DMS 273 treated with DMSO at 0.1 percent for 48 hours (cell line): ENCODE results near the gene TEDC1.
"Not testable (repeated sequence)": the region's sequence is repeated elsewhere in the genome, so short reads cannot be mapped to it uniquely, and the experiment has no call there.

Experiments
- DNase-seq: peaks from one replicate; lab custom pipeline; 2025; lab: John Stamatoyannopoulos, UW

The TEDC1 gene

DNA sequence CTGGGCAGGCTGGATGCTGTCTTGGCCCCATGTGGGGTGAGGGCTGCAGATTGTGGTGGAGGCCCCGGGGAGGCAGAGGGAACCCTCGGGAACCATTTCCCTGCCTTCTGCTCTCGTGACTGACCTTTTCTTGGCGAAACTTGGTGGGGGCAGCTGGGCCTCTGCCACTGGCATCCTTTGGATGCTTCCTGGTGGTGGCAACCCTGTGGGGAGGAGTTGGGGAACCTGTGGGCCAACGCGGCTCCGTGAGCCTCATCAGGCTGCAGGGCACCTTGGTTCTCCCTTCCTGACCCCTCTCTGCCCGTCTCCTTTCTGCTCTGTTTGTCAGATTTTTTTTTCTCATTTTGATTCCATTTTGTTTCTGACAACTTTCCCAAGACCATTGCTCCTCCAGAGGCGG is 49.8 kb downstream of the TEDC1 start:
- no peak for DNase-seq

DNA sequence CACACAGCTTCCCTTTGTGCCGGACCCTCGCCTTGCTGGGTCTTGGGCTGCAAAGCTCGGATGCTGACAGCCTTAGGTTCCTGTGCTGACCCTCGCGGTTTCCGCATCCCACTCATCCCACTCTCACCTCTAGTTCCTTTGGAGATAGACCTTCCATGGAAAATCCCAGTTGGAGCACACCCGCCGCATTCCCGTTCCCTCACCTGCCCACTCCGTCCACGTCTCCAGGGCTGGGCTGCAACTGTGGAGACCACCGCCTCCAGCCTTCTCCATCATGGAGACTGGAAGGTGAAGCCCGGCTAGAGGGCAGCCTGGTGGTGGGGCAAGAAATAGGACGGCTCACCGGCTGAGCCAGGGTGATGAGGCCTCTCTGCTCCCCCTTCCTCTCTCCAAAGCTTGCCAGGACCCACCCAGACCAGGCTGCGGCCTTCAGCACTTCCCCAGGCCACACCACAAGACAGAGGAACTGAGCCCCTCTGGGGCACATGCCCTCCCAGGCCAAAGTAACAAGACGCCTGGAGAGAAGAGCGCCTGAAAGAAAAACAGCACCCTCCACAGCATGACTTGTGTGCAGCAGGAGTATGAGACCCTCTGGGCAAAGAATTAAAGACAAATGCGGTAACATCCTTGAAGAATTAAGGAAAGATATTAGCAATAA is 50.3 kb downstream of the TEDC1 start:
- no peak for DNase-seq

DNA sequence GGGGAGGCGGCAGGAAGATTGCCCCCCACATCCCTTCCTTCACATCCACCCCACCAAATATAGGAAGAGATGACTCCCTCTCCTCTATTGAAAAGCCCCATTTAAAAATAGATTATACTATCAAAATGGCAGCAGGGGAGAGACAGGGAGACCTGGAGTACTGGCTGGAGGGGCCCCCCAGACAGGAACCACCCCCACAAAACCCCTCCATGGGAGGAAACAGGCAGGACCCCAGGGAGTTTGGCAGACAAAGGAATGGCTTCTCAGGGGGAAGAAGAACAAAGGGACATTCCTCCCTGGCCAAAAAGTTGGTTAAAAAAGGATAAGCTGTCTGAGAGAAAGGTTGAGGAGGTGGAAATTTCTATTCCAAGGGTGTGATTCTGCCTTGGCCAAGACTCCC is 54.6 kb downstream of the TEDC1 start:
- not testable (repeated sequence) for DNase-seq

DNA sequence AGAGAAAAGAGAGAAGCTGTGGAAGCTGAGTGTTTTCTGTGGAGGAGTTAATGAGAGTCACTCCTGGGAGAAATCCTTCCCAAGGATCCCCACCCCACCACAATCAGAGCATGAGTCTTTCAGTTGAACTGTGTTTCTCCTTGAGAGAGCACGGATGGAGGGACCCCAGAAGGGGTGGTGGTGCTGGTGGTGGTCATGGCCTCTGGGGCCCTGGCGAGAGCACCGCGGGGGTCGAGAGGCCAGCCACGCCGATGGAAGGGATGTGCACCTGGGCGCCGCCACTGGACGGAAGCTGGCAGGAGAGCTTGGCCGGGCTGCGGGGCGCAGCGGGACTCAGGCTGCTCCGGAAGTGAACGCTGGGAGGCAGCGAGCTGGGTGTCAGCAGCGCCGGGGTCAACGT is 55.4 kb downstream of the TEDC1 start:
- DNase-seq, result not testable (repeated sequence)

DNA sequence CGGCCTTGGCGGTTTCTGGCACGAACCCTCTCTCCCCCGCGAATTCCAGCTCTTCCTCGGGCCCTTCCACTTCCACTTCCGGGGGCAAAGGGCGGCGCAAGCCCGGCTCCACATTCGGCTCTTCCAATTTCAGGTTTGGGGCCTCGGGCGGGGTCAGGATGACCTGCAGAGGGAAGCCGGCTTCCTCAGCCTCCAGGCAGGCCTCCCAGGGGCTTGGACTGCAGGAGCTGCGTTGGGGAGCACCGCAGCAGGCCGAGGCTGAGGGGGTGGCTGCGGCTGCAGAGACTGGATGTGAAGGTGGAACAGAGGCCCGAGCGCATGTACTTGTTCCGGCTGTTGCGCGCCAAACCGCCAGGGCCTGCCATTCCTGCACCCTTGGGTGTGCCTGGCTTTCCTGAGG is 56.0 kb downstream of the TEDC1 start:
- DNase-seq, result not testable (repeated sequence)

DNA sequence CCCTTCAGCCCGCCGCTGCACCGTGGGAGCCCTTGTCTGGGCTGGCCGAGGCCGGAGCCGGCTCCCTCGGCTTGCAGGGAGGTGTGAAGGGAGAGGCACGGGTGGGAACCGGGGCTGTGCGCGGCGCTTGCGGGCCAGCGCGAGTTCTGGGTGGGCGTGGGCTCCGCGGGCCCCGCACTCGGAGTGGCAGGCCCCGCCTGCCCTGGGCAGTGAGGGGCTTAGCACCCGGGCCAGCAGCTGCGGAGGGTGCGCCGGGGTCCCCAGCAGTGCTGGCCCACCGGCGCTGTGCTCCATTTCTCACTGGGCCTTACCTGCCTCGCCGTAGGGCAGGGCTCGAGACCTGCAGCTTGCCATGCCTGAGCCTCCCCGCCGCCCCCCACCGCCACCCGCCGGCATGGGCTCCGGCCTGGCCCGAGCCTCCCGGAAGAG is 56.7 kb downstream of the TEDC1 start:
- no peak for DNase-seq
